Measurements from ENCODE around the gene HNF1B.

GRCh38 chr17:37743875-37744632 is 805 bp downstream of the HNF1B start:
- TF ChIP-seq CTCF (IDR thresholded peaks at IDR 0.05 in 2 of 3, conservative IDR thresholded peaks at IDR 0.05 in 1 of 3; ENCODE audit: control insufficient read depth in 2 of 3, extremely low read depth in 1 of 3, insufficient read depth in 1 of 3, low read depth in 3 of 3, low read length in 3 of 3) = peak in 1 of 3 experiments; percentile 13; a peak in 1 of 6 replicates
- TF ChIP-seq KAT2A (conservative IDR thresholded peaks at IDR 0.05; ENCODE audit: control insufficient read depth, low read depth, low read length) = no peak
- no peak for TF ChIP-seq EZH2 (IDR thresholded peaks at IDR 0.05; ENCODE audit: borderline replicate concordance, control insufficient read depth, low read depth, low read length)
- no peak for TF ChIP-seq RELB (IDR thresholded peaks at IDR 0.05; ENCODE audit: low read depth)
- no peak for TF ChIP-seq CEBPB (IDR thresholded peaks at IDR 0.05; ENCODE audit: borderline replicate concordance in 1 of 2, low read depth in 2 of 2, low read length in 2 of 2)
- no peak for TF ChIP-seq POLR2A (IDR thresholded peaks at IDR 0.05; ENCODE audit: low read depth, low read length)
- TF ChIP-seq ZSCAN29 (IDR thresholded peaks at IDR 0.05) = 0 out of 2 replicates have a peak, but pooled peaks have one; percentile 32
